SK-N-SH (cell line): ENCODE measurements around the gene SMU1.

Source experiments
- CHD2 ChIP-seq: fragments of 150-350 bp; IDR thresholded peaks from 2 replicates; pipeline ENCODE4 v1.6.1; 2018; ENCODE audit warnings: low read length; ENCODE audit not compliant: partially characterized antibody
- CTCF ChIP-seq: fragments of 200-600 bp; sonication (generic); IDR thresholded peaks from 2 replicates; pipeline ENCODE4 v1.6.1; 2017; ENCODE audit warnings: antibody characterized with exemption, mild to moderate bottlenecking, moderate library complexity
- EP300 ChIP-seq, 2 experiments: IDR thresholded peaks; 2 replicates each; pipeline versions ENCODE4 v1.4.0 to v1.6.1; 2012; ENCODE audit warnings: borderline replicate concordance in 1 of 2, low read depth in 1 of 2, low read length in 1 of 2
- POLR2AphosphoS5 ChIP-seq: IDR thresholded peaks from 2 replicates; pipeline ENCODE4 v1.6.1; 2012; ENCODE audit warnings: low read depth, low read length

GRCh38 chr9:33082128-33082527 lies 5.7 kb upstream of the SMU1 start:
- no peak for TF ChIP-seq CHD2
- no peak for TF ChIP-seq CTCF
- no peak for TF ChIP-seq POLR2AphosphoS5
- no peak for TF ChIP-seq EP300 (IDR thresholded peaks at IDR 0.05; ENCODE audit: borderline replicate concordance in 1 of 2, low read depth in 1 of 2, low read length in 1 of 2)
